ENCODE results near the gene IL1F10. TPM values are rescaled to one million over a fixed set of nuclear protein-coding genes. Genes with fewer than 3 reads are reported as not detected.

The IL1F10 gene
- total and polyA plus RNA-seq, 5 experiments from 2014 or later = not detected

GRCh38 chr2:113075600-113075999 is 7.8 kb downstream of the IL1F10 start:
- H3K27me3 Mint-ChIP-seq = no peaks in the 10 kb centered on the region

GRCh38 chr2:113076954-113077669 is 9.3 kb downstream of the IL1F10 start:
- H3K4me1 Mint-ChIP-seq = peaks cover 13 to 27% (median 18%) of the 10 kb centered on the region in 4 donors

More at GRCh38 chr2:113075600-113075999, 7.8 kb downstream of the IL1F10 start:
- POLR2A ChIA-PET = interaction anchor here (0.6 kb wide), 1 partner anchor 231 kb away, joined by 3 read pairs; no protein-coding TSS in a partner anchor
- Mint-ChIP-seq H3K36me3 (no peaks in the 10 kb centered on the region), H3K27ac (peak overlapping the region in 4 of 10 donors; percentile 11 to 94 (median 86)), H3K4me3 (peak overlapping the region in 1 of 10 donors; percentile 76), H3K9me3 (no peaks in the 10 kb centered on the region), H3K4me1 (peaks cover 13 to 27% (median 18%) of the 10 kb centered on the region in 4 donors)
- ATAC-seq = no peak
- no peak for DNase-seq

GRCh38 chr2:113077921-113078320 is 10.2 kb downstream of the IL1F10 start:
- Mint-ChIP-seq H3K9me3 (no peaks in the 10 kb centered on the region), H3K27ac (peak overlapping the region in 2 of 10 donors; percentile 50 to 53), H3K27me3 (no peaks in the 10 kb centered on the region), H3K36me3 (no peaks in the 10 kb centered on the region), H3K4me3 (no peak overlapping the region), H3K4me1 (peaks cover 13 to 27% (median 18%) of the 10 kb centered on the region in 4 donors)
- POLR2A ChIA-PET = no interaction called here
- ATAC-seq = no peak
- no peak for DNase-seq

More at GRCh38 chr2:113076954-113077669, 9.3 kb downstream of the IL1F10 start:
- ATAC-seq (no peak), DNase-seq (no peak)
- POLR2A ChIA-PET = no interaction called here
- Mint-ChIP-seq H3K4me3 (no peak overlapping the region), H3K9me3 (no peaks in the 10 kb centered on the region), H3K27ac (peak overlapping the region in 2 of 10 donors; percentile 15 to 25), H3K27me3 (no peaks in the 10 kb centered on the region), H3K36me3 (no peaks in the 10 kb centered on the region)

GRCh38 chr2:113078350-113078839 is 10.6 kb downstream of the IL1F10 start:
- no peaks in the 10 kb centered on the region for H3K27me3 Mint-ChIP-seq
- no peak for DNase-seq
- no peak for ATAC-seq
- no peak overlapping the region for H3K4me3 Mint-ChIP-seq
- peak overlapping the region in 1 of 10 donors; percentile 7 for H3K27ac Mint-ChIP-seq
- H3K4me1 Mint-ChIP-seq = peaks cover 13 to 27% (median 18%) of the 10 kb centered on the region in 4 donors
- no peaks in the 10 kb centered on the region for H3K36me3 Mint-ChIP-seq
- no peaks in the 10 kb centered on the region for H3K9me3 Mint-ChIP-seq
- POLR2A ChIA-PET = no interaction called here

- Mint-ChIP-seq H3K27me3 (no peaks in the 10 kb centered on the region), H3K27ac (no peak overlapping the region), H3K9me3 (no peaks in the 10 kb centered on the region), H3K4me3 (no peak overlapping the region), H3K36me3 (no peaks in the 10 kb centered on the region), H3K4me1 (peaks cover 13 to 24% (median 17%) of the 10 kb centered on the region in 4 donors)
- DNase-seq = no peak
- POLR2A ChIA-PET = no interaction called here
- no peak for ATAC-seq
Observed at GRCh38 chr2:113079131-113079530, 11.4 kb downstream of the IL1F10 start.

GRCh38 chr2:113080134-113080533 is 12.4 kb downstream of the IL1F10 start:
- Mint-ChIP-seq H3K36me3 (peaks cover 0 to 1% (median 0%) of the 10 kb centered on the region in 3 donors), H3K27ac (no peak overlapping the region), H3K27me3 (peaks cover 0 to 3% (median 0%) of the 10 kb centered on the region in 5 donors), H3K4me1 (peaks cover 5 to 14% (median 8%) of the 10 kb centered on the region in 4 donors), H3K9me3 (no peaks in the 10 kb centered on the region), H3K4me3 (no peak overlapping the region)
- DNase-seq = peak in 6 of 10 donors; percentile 8 to 34 (median 22)
- POLR2A ChIA-PET = no interaction called here
- peak; percentile 71 to 77 for ATAC-seq

GRCh38 chr2:113081488-113082210 is 13.9 kb downstream of the IL1F10 start:
- H3K36me3 Mint-ChIP-seq = peaks cover 0 to 6% (median 0%) of the 10 kb centered on the region in 3 donors
- ATAC-seq (no peak), DNase-seq (no peak)
- no peaks in the 10 kb centered on the region for H3K9me3 Mint-ChIP-seq
- POLR2A ChIA-PET = no interaction called here
- no peak overlapping the region for H3K4me3 Mint-ChIP-seq
- H3K27me3 Mint-ChIP-seq = peaks cover 0 to 4% (median 0%) of the 10 kb centered on the region in 5 donors
- peaks cover 0 to 1% (median 1%) of the 10 kb centered on the region in 4 donors for H3K4me1 Mint-ChIP-seq
- peak overlapping the region in 1 of 10 donors; percentile 29 for H3K27ac Mint-ChIP-seq

- ATAC-seq (no peak), DNase-seq (no peak)
- Mint-ChIP-seq H3K4me3 (no peak overlapping the region), H3K9me3 (peaks cover 0 to 3% (median 0%) of the 10 kb centered on the region in 9 donors), H3K27ac (no peak overlapping the region), H3K36me3 (peaks cover 0 to 6% (median 0%) of the 10 kb centered on the region in 3 donors), H3K4me1 (no peaks in the 10 kb centered on the region), H3K27me3 (peaks cover 0 to 4% (median 0%) of the 10 kb centered on the region in 5 donors)
- POLR2A ChIA-PET = no interaction called here
Observed at GRCh38 chr2:113083296-113083695, 15.5 kb downstream of the IL1F10 start.

- DNase-seq = peak in 1 of 10 donors; percentile 21
- Mint-ChIP-seq H3K4me1 (no peaks in the 10 kb centered on the region), H3K36me3 (peaks cover 0 to 6% (median 0%) of the 10 kb centered on the region in 3 donors), H3K9me3 (peaks cover 0 to 3% (median 0%) of the 10 kb centered on the region in 9 donors), H3K27me3 (peaks cover 0 to 4% (median 0%) of the 10 kb centered on the region in 5 donors), H3K27ac (peak overlapping the region in 1 of 10 donors; percentile 2), H3K4me3 (no peak overlapping the region)
- POLR2A ChIA-PET = no interaction called here
- peak in 1 of 2 donors; percentile 70 for ATAC-seq
Observed at GRCh38 chr2:113084249-113085000, 16.7 kb downstream of the IL1F10 start.

GRCh38 chr2:113085542-113085941 is 17.8 kb downstream of the IL1F10 start:
- Mint-ChIP-seq H3K27ac (peak overlapping the region in 1 of 10 donors; percentile 2), H3K4me3 (no peak overlapping the region), H3K4me1 (no peaks in the 10 kb centered on the region), H3K36me3 (peaks cover 0 to 6% (median 0%) of the 10 kb centered on the region in 3 donors), H3K9me3 (peaks cover 0 to 3% (median 0%) of the 10 kb centered on the region in 9 donors), H3K27me3 (peaks cover 0 to 4% (median 0%) of the 10 kb centered on the region in 5 donors)
- DNase-seq (no peak), ATAC-seq (no peak)
- POLR2A ChIA-PET = no interaction called here

- H3K36me3 Mint-ChIP-seq = peaks cover 0 to 6% (median 0%) of the 10 kb centered on the region in 3 donors
- POLR2A ChIA-PET = no interaction called here
- DNase-seq (no peak), ATAC-seq (no peak)
- peaks cover 0 to 6% (median 2%) of the 10 kb centered on the region in 5 donors for H3K27me3 Mint-ChIP-seq
- H3K27ac Mint-ChIP-seq = no peak overlapping the region
- H3K9me3 Mint-ChIP-seq = peaks cover 0 to 3% (median 0%) of the 10 kb centered on the region in 9 donors
- no peak overlapping the region for H3K4me3 Mint-ChIP-seq
- no peaks in the 10 kb centered on the region for H3K4me1 Mint-ChIP-seq
Observed at GRCh38 chr2:113088213-113088992, 20.6 kb downstream of the IL1F10 start.

Data from naive thymus-derived CD8-positive, alpha-beta T cell (primary cell).